Measurements from ENCODE around the gene B3GALNT2.
"Not testable (repeated sequence)": the region's sequence is repeated elsewhere in the genome, so short reads cannot be mapped to it uniquely, and the experiment has no call there.

Gene B3GALNT2

DNA sequence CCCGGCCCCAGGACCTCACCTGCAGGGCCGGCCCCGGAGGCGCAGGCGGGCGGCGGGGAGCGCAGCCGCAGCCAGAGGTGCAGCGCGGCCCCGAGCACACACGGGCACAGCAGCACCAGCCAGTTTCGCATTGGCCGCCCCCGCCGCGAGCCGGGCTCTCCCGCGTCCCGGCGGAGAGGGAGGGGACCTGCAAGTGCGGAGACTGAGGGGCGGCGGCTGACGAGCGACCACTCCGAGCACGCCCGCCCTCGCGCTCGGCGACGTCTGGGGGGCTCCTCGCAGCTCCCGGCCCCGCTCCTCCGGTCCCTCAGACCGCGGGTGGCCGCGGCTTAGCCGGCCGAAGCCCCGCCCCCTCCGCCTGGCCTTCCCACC lies at the start of gene B3GALNT2:
Gene B3GALNT2, minus strand, starts transcription at position 331 of the 372 bp plus-strand sequence. Its CDS starts 200 bp downstream, at position 131.
- no peak for DNase-seq (ENCODE audit: low read depth in 2 of 2)

- DNase-seq (ENCODE audit: low read depth in 2 of 2): no peak
Measured at GRCh38 chr1:235553112-235553551, 48.9 kb upstream of the B3GALNT2 start.

DNA sequence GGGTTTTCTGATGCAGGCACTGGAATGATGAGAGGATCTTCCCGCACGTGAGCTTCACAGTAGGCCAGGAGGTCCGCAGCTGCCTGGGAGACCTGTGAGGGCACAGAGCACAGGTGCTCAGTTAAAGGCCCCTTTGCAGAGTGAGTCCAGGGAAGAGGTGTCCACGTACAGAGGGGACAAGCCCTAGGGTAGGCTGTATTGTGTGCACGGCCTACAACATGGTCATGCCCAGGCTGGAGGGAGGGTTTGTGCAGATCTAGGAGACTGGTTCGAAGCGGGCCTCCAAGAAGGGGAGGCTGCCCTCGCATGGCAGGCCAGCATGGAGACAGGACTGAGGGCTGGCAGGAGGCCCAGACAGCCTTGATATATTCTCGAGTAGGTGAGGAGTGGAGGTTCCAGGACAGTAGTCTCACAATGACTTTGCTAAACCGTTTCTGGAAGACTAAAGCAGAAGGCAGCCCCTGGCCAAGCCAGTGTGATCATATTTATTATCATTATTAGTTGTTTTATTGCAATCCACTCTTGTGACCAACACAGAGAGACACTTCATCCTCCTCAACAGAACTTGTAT lies 48.0 kb upstream of the B3GALNT2 start:
- DNase-seq (ENCODE audit: low read depth in 2 of 2): no peak

GRCh38 chr1:235549351-235550139 lies 45.3 kb upstream of the B3GALNT2 start:
- no peak for DNase-seq (ENCODE audit: low read depth in 2 of 2)

DNA sequence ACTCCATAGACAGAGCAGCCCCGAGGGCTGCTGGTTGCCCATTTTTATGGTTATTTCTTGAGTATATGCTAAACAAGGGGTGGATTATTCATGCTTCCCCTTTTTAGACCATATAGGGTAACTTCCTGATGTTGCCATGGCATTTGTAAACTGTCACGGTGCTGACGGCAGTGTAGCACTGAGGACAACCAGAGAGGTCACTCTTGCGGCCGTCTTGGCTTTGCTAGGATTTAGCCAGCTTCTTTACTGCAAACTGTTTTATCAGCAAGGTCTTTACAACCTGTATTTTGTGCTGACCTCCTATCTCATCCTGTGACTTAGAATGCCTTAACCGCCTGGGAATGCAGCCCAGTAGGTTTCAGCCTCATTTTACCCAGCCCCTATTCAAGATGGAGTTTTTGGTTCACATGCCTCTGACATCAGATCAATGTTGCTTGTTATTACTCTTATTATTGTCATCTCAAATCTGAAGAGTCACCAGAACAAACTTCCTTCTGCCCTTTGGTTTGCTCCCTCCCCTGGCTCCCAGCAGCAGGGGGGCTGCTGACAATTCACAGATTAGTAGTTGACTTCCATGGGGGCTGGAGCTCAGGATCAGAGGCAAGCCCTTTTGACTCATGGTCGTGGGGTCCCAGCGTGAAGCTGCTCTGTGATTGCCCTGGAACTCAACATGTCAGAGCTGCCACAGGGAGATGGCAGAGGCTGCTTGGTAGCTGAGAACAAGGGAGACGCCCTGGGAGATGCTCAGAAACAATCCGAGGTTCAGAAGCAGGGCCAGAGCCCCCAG lies 42.3 kb upstream of the B3GALNT2 start:
- not testable (repeated sequence) for DNase-seq (ENCODE audit: low read depth in 2 of 2)

- DNase-seq (ENCODE audit: low read depth in 2 of 2): no peak
Measured at GRCh38 chr1:235545292-235545930, 41.2 kb upstream of the B3GALNT2 start.

GRCh38 chr1:235542845-235543244 lies 38.6 kb upstream of the B3GALNT2 start:
- not testable (repeated sequence) for DNase-seq (ENCODE audit: low read depth in 2 of 2)

- DNase-seq (ENCODE audit: low read depth in 2 of 2): no peak
Measured at GRCh38 chr1:235533476-235534168, 29.4 kb upstream of the B3GALNT2 start.

GRCh38 chr1:235532360-235532759 lies 28.1 kb upstream of the B3GALNT2 start:
- DNase-seq (ENCODE audit: low read depth in 2 of 2): no peak

GRCh38 chr1:235527196-235527814 lies 23.1 kb upstream of the B3GALNT2 start:
- DNase-seq (ENCODE audit: low read depth in 2 of 2): no peak

DNA sequence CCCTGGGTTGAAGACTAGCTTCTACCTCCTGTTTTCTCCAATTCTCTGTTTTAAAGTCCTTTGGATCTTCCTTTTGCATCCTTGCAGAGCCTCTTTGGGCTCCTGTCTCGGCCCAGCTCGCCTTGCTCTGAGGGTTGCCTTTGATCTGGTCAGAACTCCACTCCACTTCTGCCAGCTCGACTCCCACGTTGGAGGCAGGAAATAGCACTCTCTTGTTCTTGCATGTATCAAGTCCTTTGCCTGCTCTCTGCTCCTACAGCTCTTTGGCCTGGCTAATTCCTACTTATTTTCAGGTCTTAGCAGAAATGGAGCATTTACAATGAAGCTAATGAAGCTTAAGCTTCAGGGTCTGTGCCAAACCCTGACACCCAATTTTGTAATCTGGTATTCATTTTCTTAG lies 21.1 kb upstream of the B3GALNT2 start:
- DNase-seq (ENCODE audit: low read depth in 2 of 2): no peak

- DNase-seq (ENCODE audit: low read depth in 2 of 2): no peak
Measured at GRCh38 chr1:235516862-235517446, 12.7 kb upstream of the B3GALNT2 start.

DNA sequence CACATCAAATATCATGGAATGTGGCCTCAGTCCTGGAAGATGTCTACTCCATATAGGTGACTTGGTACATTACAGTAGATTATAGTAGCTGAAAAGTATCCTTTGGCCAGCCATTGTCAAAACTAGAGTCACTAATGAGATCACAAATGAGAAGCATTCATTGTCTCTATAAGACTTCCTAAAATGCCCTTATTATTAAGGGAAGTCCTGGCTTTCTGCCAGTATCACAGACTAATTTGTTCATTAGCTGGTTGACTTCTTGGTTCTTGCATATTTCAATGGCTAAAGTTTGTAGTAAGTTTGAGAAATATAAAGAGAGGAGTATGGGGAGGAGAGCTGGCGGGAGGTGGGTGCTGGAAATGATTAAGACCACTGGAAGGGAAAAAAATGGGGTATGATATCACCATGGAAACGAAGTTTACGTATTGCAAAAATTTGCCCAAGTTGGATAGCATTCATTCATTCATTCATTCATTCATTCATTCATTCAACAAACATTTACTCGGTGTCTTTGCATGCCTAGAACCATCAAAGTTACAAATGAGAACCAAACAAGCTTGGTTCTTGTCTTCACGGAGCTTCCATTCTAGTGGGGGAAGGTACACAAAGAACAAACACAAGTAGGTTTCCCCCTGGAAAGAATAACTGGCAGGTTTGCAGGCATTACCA lies 11.7 kb upstream of the B3GALNT2 start:
- no peak for DNase-seq (ENCODE audit: low read depth in 2 of 2)

DNA sequence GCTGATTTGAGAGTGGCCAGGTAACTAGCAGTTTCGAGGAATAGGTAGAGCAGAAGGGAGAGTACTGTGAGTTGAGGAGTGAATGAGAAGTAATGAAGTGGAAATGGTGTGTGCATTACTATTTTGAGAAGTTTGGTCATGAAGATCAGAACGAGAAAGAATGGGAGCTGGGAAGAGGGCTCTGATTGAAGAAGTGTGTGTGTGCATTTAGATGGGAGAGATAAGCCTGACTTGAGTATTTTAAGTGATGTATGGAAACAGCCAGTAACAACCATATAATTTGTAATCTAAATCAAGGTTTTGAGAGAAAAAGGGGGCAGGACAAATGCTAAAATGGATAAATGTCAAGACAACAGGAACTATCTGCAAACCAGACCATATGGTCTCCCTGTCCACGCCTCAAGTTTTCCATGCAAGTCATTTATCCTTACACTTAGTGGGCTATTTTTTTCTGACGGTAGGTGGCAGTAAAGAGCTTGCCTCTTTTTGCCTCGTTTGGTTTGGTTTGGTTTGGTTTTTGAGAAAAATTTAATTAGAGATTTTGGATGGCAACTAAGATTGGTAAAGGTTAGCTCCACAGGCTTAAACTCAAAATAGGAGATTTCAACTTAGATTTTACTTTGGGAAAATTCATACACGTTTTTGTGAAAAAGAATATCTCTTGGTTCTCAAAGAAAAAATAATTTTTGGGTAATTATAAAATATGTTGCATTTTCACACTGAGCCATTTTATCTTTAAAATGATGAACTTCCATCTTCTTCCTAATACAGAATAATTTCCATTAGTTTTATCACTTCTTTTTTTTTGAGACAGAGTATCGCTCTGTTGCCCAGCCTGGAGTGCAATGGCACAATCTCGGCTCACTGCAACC lies 9.5 kb upstream of the B3GALNT2 start:
- DNase-seq (ENCODE audit: low read depth in 2 of 2): no peak

DNA sequence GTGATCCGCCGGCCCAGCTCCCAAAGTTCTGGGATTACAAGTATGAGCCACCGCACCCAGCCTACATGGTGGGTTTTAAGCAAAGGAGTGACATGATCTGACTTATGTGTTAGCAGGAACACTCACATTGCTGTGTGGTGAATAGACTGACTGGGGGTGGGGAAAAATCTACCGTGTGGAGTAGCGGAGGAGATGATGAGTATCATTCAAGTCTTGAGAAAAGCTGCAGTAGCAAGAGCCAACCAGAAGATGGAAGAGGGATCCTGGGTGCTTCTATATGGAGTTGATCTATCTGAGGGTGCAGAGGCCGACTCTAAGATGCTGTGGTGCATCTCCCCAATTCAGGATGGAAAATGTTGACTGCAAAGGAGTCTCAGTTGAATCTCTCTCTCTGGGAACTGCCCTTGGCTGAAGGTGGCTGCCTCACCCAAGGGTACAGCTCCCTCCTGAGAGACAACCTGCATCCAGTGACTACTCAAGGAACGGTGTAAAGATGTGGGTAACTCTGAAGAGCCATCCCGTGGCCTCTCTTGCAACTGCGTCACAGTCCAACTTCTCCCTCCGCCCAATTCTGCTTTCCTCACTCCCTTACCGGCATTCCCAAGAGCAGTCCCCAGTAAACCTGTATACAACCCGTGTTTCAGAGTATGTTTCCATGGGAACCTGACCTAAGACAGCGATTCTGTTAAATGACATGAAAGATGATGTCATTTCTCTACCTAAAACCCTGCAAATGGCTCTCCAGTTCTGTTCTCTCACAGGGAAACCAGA lies 7.4 kb upstream of the B3GALNT2 start:
- DNase-seq (ENCODE audit: low read depth in 2 of 2): no peak

DNA sequence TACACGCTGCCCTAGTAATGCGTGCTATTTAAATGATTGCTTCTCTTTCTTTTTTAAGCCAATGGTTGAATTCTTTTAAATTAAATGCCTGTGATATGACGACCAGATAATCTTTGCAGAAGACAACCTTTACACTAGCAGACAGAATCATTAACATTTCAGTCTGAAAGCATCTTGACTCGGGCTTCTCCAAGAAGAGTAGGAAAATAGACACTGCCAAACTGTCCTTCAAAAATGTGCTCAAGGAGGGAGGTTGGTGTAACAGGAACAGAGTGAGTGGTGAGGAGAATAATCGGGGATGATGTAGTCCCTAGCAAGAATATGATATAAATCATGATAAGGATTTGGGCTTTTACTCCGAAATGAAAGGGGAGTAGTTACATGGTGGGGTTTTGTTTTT lies 6.6 kb upstream of the B3GALNT2 start:
- no peak for DNase-seq (ENCODE audit: low read depth in 2 of 2)

DNA sequence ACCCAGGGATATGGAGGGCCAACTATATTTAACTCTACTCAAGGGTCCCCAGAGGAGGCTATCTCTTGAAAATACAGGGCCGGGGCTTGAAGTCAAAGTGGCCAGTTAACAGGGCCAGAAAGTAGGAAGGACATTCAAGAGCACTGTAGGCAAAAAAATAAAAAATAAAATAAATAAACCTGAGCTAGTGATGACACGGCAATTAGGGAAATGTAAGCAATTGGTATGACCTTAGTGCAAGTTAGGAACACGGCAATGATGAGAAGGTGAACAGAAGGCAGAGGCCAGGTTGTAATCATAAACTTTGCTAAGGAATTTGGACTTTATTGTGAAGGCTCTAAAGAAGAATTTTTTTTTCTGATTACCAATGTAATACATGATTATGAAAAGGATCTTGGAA lies 3.4 kb upstream of the B3GALNT2 start:
- no peak for DNase-seq (ENCODE audit: low read depth in 2 of 2)

GRCh38 chr1:235504494-235505222 lies 406 bp upstream of the B3GALNT2 start:
- peak; percentile 96 to 98 for DNase-seq (ENCODE audit: low read depth in 2 of 2)
